Smooth muscle cell (in vitro differentiated cells): ENCODE results near the gene SH3TC1. TPM values are rescaled to one million over a fixed set of nuclear protein-coding genes. Genes with fewer than 3 reads are reported as not detected.

Source experiments
- DNase-seq: peaks from one replicate; lab custom pipeline; 2025; ENCODE audit not compliant: unreplicated experiment; lab: John Stamatoyannopoulos, UW
- H2AFZ ChIP-seq: fragments of 200-600 bp; sonication (generic); 2 replicates; pipeline ENCODE4 v1.6.0; 2016; ENCODE audit warnings: antibody characterized with exemption, low read depth, mild to moderate bottlenecking
- H3F3A ChIP-seq: fragments of 200-600 bp; sonication (generic); 2 replicates; pipeline ENCODE4 v1.6.0; 2017; ENCODE audit warnings: antibody characterized with exemption, low read depth
- H3K27ac ChIP-seq: fragments of 200-600 bp; sonication (generic); 2 replicates; pipeline ENCODE4 v1.5.1; 2016; ENCODE audit warnings: low read depth, mild to moderate bottlenecking
- H3K27me3 ChIP-seq: fragments of 200-600 bp; sonication (generic); 2 replicates; pipeline ENCODE4 v1.6.1; 2016; ENCODE audit warnings: low read depth, mild to moderate bottlenecking
- H3K36me3 ChIP-seq: fragments of 200-600 bp; sonication (generic); 2 replicates; pipeline ENCODE4 v1.5.1; 2016; ENCODE audit warnings: low read depth
- H3K4me1 ChIP-seq: fragments of 200-600 bp; sonication (generic); 2 replicates; pipeline ENCODE4 v1.5.1; 2016; ENCODE audit warnings: low read depth
- H3K4me2 ChIP-seq: fragments of 200-600 bp; sonication (generic); 2 replicates; pipeline ENCODE4 v1.6.0; 2016; ENCODE audit warnings: mild to moderate bottlenecking
- H3K4me3 ChIP-seq: fragments of 200-600 bp; sonication (generic); 2 replicates; pipeline ENCODE4 v1.5.1; 2016; ENCODE audit warnings: mild to moderate bottlenecking
- H3K79me2 ChIP-seq: fragments of 200-600 bp; sonication (generic); 2 replicates; pipeline ENCODE4 v1.6.0; 2016; ENCODE audit warnings: low read depth, mild to moderate bottlenecking
- H3K9ac ChIP-seq: fragments of 200-600 bp; sonication (generic); 2 replicates; pipeline ENCODE4 v1.6.0; 2016; ENCODE audit warnings: low read depth
- H3K9me3 ChIP-seq: fragments of 200-600 bp; sonication (generic); replicated peaks from 2 replicates; pipeline ENCODE4 v1.5.1; 2016; ENCODE audit warnings: low read depth
- H4K20me1 ChIP-seq: fragments of 200-600 bp; sonication (generic); 2 replicates; pipeline ENCODE4 v1.6.0; 2016; ENCODE audit warnings: low read depth
- CTCF ChIP-seq: fragments of 200-600 bp; sonication (generic); IDR thresholded peaks from 2 replicates; pipeline ENCODE4 v1.5.1; 2017; ENCODE audit warnings: borderline replicate concordance, mild to moderate bottlenecking, antibody characterized with exemption; ENCODE audit not compliant: insufficient read depth, poor library complexity, severe bottlenecking
- WGBS: methylation state at CpG from one replicate; pipeline ENCODE4 v1.1.7; 2016; ENCODE audit warnings: low lambda C conversion rate; 5-methylcytosine and 5-hydroxymethylcytosine counted together
- polyA plus RNA-seq: library from polyadenylated mRNA; unstranded; fragments of >200 nt; fragmentation: Nextera tagmentation; extraction: Ambion mirVana; gene quantifications from 2 replicates; pipeline ENCODE4 v1.2.1, GENCODE V29; 2016
- total RNA-seq: library from RNA; depleted of rRNA; stranded (reverse); fragments of >200 nt; gene quantifications from 2 replicates; pipeline ENCODE4 v1.2.3, GENCODE V29; 2014

The SH3TC1 gene
- total and polyA plus RNA-seq, 2 experiments from 2014 or later = 7.8 to 17.7 TPM

DNA sequence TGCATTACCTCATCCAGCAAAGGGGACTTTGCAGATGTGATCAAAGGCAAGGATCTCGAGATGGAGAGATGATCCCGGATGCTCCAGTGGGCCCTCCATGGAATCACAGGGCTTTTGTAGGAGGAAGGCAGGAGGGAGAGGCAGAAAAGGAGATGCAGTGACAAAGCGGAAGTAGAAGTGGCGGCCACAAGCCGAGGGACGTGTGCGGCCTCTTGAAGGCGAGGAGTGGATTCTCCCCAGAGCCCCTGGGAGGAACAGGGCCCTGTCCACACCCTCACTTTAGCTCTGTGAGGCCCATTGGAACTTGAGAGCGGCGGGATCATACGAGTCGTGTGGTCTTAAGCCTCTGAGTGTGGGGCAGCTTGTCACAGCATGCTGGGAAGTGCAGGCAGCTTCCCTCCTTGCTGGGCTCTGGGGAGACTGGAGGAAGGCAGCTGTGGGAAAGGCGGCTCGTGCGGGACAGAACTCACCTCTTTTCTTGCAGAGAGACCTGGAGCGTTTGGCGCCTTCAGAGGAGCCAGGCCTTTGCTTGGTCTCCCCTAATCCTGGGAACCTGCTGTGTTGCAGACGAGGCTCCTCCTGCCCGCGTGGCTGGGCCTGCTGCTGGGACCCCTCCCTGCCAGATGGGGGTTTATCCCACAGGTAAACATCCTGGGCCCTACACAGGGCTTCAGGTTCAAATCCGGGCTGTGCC is 10.2 kb downstream of the SH3TC1 start:
- Histone ChIP-seq H3K9ac (no peak overlapping the region), H3K4me2 (no peak overlapping the region), H3K9me3 (no peaks in the 10 kb centered on the region), H3F3A (no peaks in the 10 kb centered on the region), H3K27me3 (no peaks in the 10 kb centered on the region), H3K79me2 (no peaks in the 10 kb centered on the region), H3K4me1 (peaks cover 3% of the 10 kb centered on the region), H3K36me3 (no peaks in the 10 kb centered on the region), H3K27ac (no peak overlapping the region), H3K4me3 (no peak overlapping the region), H4K20me1 (no peaks in the 10 kb centered on the region), H2AFZ (no peak overlapping the region)
- no peak for DNase-seq
- 88% methylated on average over 21 of the region's 21 CpGs for WGBS
- TF ChIP-seq CTCF = no peak

- no peak for TF ChIP-seq CTCF
- 89% methylated on average over 12 of the region's 12 CpGs for whole genome bisulfite sequencing
- H3K4me3 ChIP-seq = no peak overlapping the region
- H3K27ac ChIP-seq = no peak overlapping the region
- H3K4me2 ChIP-seq = no peak overlapping the region
- H3K4me1 ChIP-seq = peaks cover 3% of the 10 kb centered on the region
- no peaks in the 10 kb centered on the region for H3K9me3 ChIP-seq
- H2AFZ ChIP-seq = no peak overlapping the region
- no peaks in the 10 kb centered on the region for H3K27me3 ChIP-seq
- no peaks in the 10 kb centered on the region for H3K79me2 ChIP-seq
- no peak for DNase-seq
- H3K36me3 ChIP-seq = no peaks in the 10 kb centered on the region
- H4K20me1 ChIP-seq = no peaks in the 10 kb centered on the region
- H3F3A ChIP-seq = no peaks in the 10 kb centered on the region
- H3K9ac ChIP-seq = no peak overlapping the region
Observed at GRCh38 chr4:8210010-8210409, 10.9 kb downstream of the SH3TC1 start.

DNA sequence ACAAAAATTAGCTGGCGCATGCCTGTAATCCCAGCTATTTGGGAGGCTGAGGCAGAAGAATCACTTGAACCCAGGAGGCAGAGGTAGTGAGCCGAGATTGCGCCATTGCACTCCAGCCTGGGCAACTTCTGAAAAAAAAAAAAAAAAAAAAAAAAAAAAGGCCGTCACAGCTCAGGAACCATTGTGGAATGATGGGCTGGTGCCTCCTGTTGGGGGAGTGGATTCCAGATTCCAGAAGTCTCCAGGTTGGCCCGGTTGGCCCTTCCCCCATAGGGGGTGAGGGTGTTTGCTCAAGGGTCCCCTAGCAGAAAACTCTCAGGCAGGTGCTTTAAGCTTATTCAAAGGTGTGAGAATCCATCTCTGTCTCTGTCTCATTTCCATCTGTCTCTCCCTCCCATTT is 11.5 kb downstream of the SH3TC1 start:
- TF ChIP-seq CTCF = no peak
- H3K36me3 ChIP-seq = no peaks in the 10 kb centered on the region
- H3K9ac ChIP-seq = no peak overlapping the region
- H3K27ac ChIP-seq = no peak overlapping the region
- no peak overlapping the region for H3K4me3 ChIP-seq
- no peak overlapping the region for H3K4me2 ChIP-seq
- H3F3A ChIP-seq = no peaks in the 10 kb centered on the region
- H3K27me3 ChIP-seq = no peaks in the 10 kb centered on the region
- no peaks in the 10 kb centered on the region for H3K79me2 ChIP-seq
- H3K9me3 ChIP-seq = no peaks in the 10 kb centered on the region
- no peak overlapping the region for H2AFZ ChIP-seq
- WGBS = 87% methylated on average over 5 of the region's 5 CpGs
- H3K4me1 ChIP-seq = peaks cover 2% of the 10 kb centered on the region
- H4K20me1 ChIP-seq = no peaks in the 10 kb centered on the region
- no peak for DNase-seq

DNA sequence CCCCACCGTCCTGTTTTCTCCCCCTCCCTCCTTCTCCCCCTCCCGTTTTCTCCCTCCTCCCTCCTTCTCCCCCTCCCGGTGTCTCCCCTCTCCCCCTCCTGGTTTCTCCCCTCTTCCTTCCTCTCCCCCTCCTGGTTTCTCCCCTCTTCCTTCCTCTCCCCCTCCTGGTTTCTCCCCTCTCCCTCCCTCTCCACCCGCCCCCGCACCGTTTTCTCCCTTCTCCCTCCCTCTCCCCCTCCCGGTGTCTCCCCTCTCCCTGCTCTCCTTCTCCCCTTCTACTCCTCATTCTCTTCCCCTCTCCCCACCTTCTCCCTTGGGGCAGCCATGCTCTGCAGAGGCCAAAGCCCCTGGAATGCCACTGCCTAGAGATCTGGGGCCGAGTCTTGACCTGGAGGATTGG is 12.2 kb downstream of the SH3TC1 start:
- Histone ChIP-seq H3K4me1 (no peaks in the 10 kb centered on the region), H3K27ac (no peak overlapping the region), H3K9me3 (no peaks in the 10 kb centered on the region), H3K4me2 (no peak overlapping the region), H3K9ac (no peak overlapping the region), H3K79me2 (no peaks in the 10 kb centered on the region), H3K4me3 (no peak overlapping the region), H2AFZ (no peak overlapping the region), H3K27me3 (no peaks in the 10 kb centered on the region), H3F3A (no peaks in the 10 kb centered on the region), H3K36me3 (no peaks in the 10 kb centered on the region), H4K20me1 (no peaks in the 10 kb centered on the region)
- WGBS = 22% methylated on average over 3 of the region's 8 CpGs
- TF ChIP-seq CTCF = no peak
- DNase-seq = no peak
